ENCODE data around the gene APH1A.
"Not testable (repeated sequence)": the region's sequence is repeated elsewhere in the genome, so short reads cannot be mapped to it uniquely, and the experiment has no call there.

APH1A gene

DNA sequence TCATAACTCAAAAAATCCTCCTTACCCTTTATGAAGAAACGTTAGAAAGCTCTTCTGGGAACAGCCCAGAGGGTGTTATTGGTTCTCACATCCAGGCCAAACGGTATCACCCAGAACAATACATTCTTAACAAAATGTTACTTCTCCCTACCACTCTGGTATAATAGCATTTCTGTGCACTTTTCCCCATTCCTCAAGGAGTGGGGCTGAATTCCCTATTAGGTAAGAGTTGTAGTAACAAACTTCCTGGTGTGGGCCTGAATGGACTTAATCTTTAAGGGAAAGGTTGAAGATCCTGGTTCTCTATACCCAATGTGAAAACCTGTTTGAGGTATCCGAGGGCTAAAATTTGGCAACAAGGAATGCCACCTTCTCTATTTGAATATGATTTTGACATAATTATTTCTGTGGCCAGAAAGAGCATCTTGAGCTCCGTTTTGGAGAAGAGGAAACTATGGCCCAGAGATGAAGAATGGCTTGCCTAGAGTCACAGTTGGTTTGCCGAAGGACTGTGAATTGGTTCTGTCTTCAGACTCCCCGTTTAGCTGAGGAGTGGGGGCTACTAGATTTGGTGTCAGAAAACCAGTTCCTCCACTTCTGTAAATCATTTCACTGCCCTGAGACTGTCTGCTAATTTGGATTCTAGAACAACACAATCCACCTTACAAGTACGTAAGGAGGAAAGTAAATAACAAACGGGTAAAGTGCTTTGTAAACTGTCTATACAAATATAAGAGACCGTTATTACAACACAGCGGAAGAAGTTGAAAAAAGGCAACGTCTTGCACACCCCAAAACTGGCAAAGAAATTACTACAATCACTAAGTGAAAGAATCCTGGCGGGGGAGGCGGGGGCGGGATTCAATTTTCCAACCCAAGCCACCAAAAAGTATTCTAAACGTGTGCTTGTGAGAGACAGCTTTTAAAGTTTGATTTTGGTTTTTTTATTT lies 35.2 kb downstream of the APH1A start:
- DNase-seq = peak; percentile 59

DNA sequence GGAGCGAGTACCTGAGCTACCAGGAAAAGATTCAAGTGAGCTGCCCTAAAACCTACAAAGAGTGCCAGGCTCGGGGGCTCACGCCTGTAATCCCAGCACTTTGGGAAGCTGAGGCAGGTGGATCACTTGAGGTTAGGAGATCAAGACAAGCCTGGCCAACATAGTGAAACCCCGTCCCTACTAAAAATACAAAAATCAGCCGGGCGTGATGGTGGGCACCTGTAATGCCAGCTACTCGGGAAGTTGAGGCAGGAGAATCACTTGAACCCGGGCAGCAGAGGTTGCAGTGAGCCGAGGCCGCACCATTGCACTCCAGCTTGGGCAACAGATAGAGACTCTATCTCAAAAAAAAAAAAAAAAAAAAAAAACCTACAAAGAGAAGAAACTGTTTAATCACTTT lies 35.9 kb downstream of the APH1A start:
- DNase-seq = not testable (repeated sequence)

GRCh38 chr1:150228246-150228645 lies 40.6 kb downstream of the APH1A start:
- not testable (repeated sequence) for DNase-seq

DNA sequence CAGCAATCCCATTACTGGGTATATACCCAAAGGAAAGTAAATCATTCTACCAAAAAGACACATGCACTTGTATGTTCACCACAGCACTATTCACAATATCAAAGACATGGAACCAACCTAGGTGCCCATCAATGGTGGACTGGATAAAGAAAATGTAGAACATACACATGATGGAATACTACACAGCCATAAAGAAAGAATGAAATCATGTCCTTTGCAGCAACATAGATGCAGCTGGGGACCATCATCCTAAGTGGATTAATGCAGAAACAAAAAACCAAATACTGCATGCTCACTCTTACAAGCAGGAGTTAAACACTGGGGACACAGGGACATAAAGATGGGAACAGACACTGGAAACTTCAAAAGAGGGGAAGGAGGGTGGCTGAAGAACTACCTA lies 41.6 kb downstream of the APH1A start:
- no peak for DNase-seq

DNA sequence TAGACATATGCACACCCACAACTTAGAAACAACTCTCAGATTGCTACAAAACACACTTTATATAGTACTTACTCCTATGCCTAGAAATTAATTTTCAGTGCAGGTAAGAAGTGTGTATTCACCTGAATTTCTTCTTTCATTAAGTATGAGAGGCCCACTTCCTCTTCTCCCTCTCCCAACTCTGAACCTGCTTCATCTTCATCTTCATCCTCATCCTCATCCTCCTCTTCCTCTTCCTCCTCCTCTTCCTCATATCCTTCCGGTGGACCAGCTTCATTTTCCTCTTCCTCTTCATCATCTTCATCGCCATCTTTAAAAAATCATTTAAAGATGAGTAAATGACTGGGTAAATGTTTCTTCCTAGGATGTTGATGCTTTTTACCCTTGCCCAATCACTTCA lies 42.3 kb downstream of the APH1A start:
- no peak for DNase-seq

- DNase-seq = no peak
These were observed 43.3 kb downstream of the APH1A start for GRCh38 chr1:150225546-150225945.

- no peak for DNase-seq
These were observed 43.8 kb downstream of the APH1A start for GRCh38 chr1:150224983-150225382.

DNA sequence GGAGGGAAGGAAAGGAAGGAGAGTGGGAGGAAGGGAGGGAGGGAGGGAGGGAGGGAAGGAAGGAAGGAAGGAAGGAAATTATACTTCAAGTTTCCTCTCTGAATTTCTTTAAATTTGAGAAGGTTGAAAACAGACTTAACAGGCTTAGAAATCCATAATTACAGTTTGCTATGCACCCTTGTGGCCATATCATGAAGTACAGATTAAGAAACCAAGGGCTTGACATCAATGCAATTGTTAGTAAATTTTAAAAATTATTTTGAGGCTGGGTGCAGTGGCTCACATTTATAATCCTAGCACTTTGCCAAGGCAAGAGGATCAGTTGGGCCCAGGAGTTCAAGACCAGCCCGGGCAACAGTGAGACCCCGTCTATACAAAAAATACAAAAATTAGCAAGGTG lies 47.3 kb downstream of the APH1A start:
- no peak for DNase-seq

DNA sequence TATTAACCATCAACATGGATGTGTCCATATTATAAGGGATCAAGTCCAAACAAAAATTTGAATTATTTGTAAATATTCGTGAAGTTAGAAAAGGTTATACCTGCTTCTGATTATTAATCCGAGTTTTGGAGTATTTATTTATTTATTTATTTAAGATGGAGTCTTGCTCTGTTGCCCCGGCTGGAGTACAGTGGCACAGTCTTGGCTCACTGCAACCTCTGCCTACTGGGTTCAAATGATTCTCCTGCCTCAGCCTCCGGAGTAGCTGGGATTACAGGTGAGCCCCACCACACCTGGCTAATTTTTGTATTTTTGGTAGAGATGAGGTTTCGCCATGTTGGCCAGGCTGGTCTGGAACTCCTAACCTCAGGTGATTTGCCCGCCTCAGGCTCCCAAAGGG lies 53.0 kb downstream of the APH1A start:
- not testable (repeated sequence) for DNase-seq

All from GF-D8 (cell line).